Measurements from ENCODE around the gene LYL1. TPM values are rescaled to one million over a fixed set of nuclear protein-coding genes. Genes with fewer than 3 reads are reported as not detected.
A peak's percentile ranks its signal among the peaks of the same experiment; 100 is the strongest.

Gene LYL1
- total and polyA plus RNA-seq, 2 of the 13 experiments (the other 11 are each of a cell fraction or from before 2014, with no cell fraction given): 0.75 to 0.92 TPM

- TF ChIP-seq ZNF512B (CRISPR knock-in tag; IDR thresholded peaks at IDR 0.05; ENCODE audit: borderline replicate concordance): no peak
- TF ChIP-seq ZKSCAN5 (CRISPR knock-in tag; IDR thresholded peaks at IDR 0.05): no peak
- TF ChIP-seq HNRNPLL (IDR thresholded peaks at IDR 0.05; ENCODE audit: low read depth, low read length, poor library complexity, severe bottlenecking): no peak
- TF ChIP-seq PCBP2 (optimal IDR thresholded peaks at IDR 0.05; ENCODE audit: low read depth, low read length, poor library complexity, severe bottlenecking): no peak
- TF ChIP-seq FOSL2 (CRISPR knock-in tag; IDR thresholded peaks at IDR 0.05): no peak
- no peak for TF ChIP-seq SMAD3 (CRISPR knock-in tag; IDR thresholded peaks at IDR 0.05)
Measured at GRCh38 chr19:13066226-13066625, 36.4 kb downstream of the LYL1 start (continued).

DNA sequence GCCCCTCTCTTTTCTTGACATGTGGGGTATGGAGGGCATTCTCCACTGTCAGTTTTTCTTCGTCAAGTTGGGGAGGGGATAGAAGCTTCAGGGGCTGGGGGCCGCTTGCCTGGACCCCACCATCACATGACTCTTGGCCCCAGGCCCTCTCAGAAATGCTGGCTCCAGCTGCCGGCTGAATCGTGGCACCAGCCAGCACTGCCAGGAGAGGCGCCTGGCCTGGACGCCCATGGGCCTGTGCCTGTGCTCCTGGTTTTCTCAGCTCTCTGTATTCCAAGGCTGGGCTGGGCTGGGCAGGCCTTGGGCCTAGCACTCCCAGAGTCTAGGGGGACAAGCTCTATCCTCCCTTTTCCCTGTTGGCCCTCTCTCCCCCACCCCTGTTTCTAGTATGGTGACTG lies 38.6 kb downstream of the LYL1 start:
- peaks cover 44% of the 10 kb centered on the region for H3K4me1 ChIP-seq (ENCODE audit: insufficient read depth, low read length)
- WGBS (ENCODE audit: low lambda C conversion rate): 100% methylated on average over 4 of the region's 6 CpGs
- in situ Hi-C loops (cut with HindIII; ENCODE audit: extremely low pct_ligation_motif_present, low pct_unique_long_range_greater_than_20kb): loop anchor here (5.0 kb wide), 2 partner anchors 42 to 77 kb away; no protein-coding TSS in a partner anchor
- H2AFZ ChIP-seq (ENCODE audit: low read length): no peak overlapping the region
- H3K4me3 ChIP-seq (replicated peaks in 1 of 3; ENCODE audit: insufficient read depth in 1 of 3, low read depth in 2 of 3, low read length in 3 of 3): no peak overlapping the region
- no peak overlapping the region for H3K4me2 ChIP-seq (ENCODE audit: low read depth, low read length)
- no peak for DNase-seq (ENCODE audit: low spot score)
- H3K27ac ChIP-seq (ENCODE audit: extremely low read length, insufficient read depth, low read length): no peak overlapping the region
- no peaks in the 10 kb centered on the region for H3K27me3 ChIP-seq (ENCODE audit: control insufficient read depth in 1 of 2, insufficient read depth in 2 of 2, low read length in 2 of 2)
- no peak for TF ChIP-seq HNRNPUL1 (IDR thresholded peaks at IDR 0.05; ENCODE audit: low read depth, low read length)
- peak; percentile 29 for TF ChIP-seq AGO2 (optimal IDR thresholded peaks at IDR 0.05; ENCODE audit: low read depth, low read length)
- FAIRE-seq: no peak
- H3K9me3 ChIP-seq (ENCODE audit: low read length): no peaks in the 10 kb centered on the region
- peaks cover 0 to 3% of the 10 kb centered on the region in 2 experiments; a peak in 3 of 5 replicates for H3K36me3 ChIP-seq (replicated peaks in 1 of 2; ENCODE audit: control insufficient read depth in 1 of 2, insufficient read depth in 2 of 2, low read length in 2 of 2)
- BruUV-seq (replicated peaks): no TSS peak
- ChIA-PET POLR2A (no interaction called here), CTCF (ENCODE audit: low intra/inter-chr PET ratio, low total read pairs) (no interaction called here)
- ATAC-seq: no peak
- intact Hi-C loops (cut with micrococcal nuclease; ENCODE audit: unreplicated experiment): loop anchor here (5.0 kb wide), 1 partner anchor 42 kb away; no protein-coding TSS in a partner anchor
- no peaks in the 10 kb centered on the region for H4K20me1 ChIP-seq (ENCODE audit: insufficient read depth, low read length)
- H3K79me2 ChIP-seq (ENCODE audit: insufficient read depth, low read length): peaks cover 14% of the 10 kb centered on the region
- no peak overlapping the region for H3K9ac ChIP-seq (ENCODE audit: insufficient read depth, low read depth, low read length)
